ENCODE data around the gene SERPINB6.

DNA sequence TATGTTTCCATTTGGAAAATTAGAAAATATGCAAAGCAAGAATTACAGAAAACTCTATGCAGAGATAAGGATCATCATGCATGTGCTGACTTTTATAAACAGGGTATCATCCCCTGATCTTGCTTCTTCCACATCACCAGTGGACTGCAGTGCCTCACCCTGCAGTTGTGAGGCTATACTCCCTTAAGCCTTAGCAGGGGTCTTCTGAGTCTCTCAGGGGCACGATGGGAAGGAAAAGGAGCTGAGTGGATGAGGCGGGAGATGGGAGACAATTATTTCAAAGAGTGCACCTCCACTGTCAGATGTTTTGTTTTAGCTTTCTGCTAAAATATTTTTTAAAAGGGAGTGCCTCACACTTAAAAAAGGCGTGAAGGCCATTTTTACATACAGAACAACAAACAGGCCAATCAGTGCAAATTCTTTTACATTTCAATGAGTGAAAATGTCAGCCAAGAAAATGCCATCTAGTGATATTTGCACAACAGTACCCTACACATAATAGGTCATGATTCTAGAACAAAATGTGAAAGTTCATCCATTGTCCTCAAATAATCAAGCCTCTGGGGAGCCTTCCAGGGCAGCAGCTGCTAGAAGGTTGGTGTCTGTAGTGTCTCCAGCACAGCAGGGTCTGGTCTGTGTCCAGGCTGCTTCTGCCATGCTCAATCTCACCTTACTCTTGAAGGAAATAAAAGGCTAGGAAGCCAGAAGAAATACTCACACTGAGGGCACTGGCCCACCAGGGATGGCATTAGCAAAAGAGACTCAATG lies 55.0 kb downstream of the SERPINB6 start:
- TF ChIP-seq, protein P1, sequence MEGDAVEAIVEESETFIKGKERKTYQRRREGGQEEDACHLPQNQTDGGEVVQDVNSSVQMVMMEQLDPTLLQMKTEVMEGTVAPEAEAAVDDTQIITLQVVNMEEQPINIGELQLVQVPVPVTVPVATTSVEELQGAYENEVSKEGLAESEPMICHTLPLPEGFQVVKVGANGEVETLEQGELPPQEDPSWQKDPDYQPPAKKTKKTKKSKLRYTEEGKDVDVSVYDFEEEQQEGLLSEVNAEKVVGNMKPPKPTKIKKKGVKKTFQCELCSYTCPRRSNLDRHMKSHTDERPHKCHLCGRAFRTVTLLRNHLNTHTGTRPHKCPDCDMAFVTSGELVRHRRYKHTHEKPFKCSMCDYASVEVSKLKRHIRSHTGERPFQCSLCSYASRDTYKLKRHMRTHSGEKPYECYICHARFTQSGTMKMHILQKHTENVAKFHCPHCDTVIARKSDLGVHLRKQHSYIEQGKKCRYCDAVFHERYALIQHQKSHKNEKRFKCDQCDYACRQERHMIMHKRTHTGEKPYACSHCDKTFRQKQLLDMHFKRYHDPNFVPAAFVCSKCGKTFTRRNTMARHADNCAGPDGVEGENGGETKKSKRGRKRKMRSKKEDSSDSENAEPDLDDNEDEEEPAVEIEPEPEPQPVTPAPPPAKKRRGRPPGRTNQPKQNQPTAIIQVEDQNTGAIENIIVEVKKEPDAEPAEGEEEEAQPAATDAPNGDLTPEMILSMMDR (IDR thresholded peaks at IDR 0.05): no peak
- no peak for TF ChIP-seq POLR2A (IDR thresholded peaks at IDR 0.05)
